ENCODE data around the gene GLO1. TPM values are rescaled to one million over a fixed set of nuclear protein-coding genes. Genes with fewer than 3 reads are reported as not detected.

The GLO1 gene
- total RNA-seq, 4 donors from 2014 or later, result 90.0 to 105 (median 96.7) TPM

- H3K27ac ChIP-seq, result no peak overlapping the region
- intact Hi-C loops (cut with DNase I), result no loop called here
- H3K4me1 ChIP-seq, result peaks cover 18 to 20% of the 10 kb centered on the region in 2 donors
- no peak for TF ChIP-seq POLR2A (IDR thresholded peaks at IDR 0.05)
- H3K9me3 ChIP-seq, result no peaks in the 10 kb centered on the region
- H3K36me3 ChIP-seq, result no peaks in the 10 kb centered on the region
- no peaks in the 10 kb centered on the region for H3K27me3 ChIP-seq
- no peak for DNase-seq
- no peak overlapping the region for H3K4me3 ChIP-seq (replicated peaks in 1 of 3)
- 56 to 67% methylated on average over 9 of the region's 9 CpGs for WGBS, 2 donors
These were observed 29.4 kb downstream of the GLO1 start for GRCh38 chr6:38673397-38674165.

- H3K4me3 ChIP-seq (replicated peaks in 1 of 3), result no peak overlapping the region
- WGBS, 2 donors, result 14% methylated on average over 2 of the region's 2 CpGs
- no peaks in the 10 kb centered on the region for H3K9me3 ChIP-seq
- intact Hi-C loops (cut with DNase I), result no loop called here
- no peaks in the 10 kb centered on the region for H3K36me3 ChIP-seq
- TF ChIP-seq CTCF (IDR thresholded peaks at IDR 0.05), result peak; percentile 46 to 78 (median 54)
- no peak for TF ChIP-seq POLR2A (IDR thresholded peaks at IDR 0.05)
- H3K27me3 ChIP-seq, result no peaks in the 10 kb centered on the region
- no peak overlapping the region for H3K27ac ChIP-seq
- peaks cover 11 to 12% of the 10 kb centered on the region in 2 donors for H3K4me1 ChIP-seq
- peak in 1 of 2 donors; percentile 18 for DNase-seq
These were observed 31.0 kb downstream of the GLO1 start for GRCh38 chr6:38671885-38672467.

GRCh38 chr6:38658418-38659167 is 44.4 kb downstream of the GLO1 start:
- Histone ChIP-seq H3K36me3 (no peaks in the 10 kb centered on the region), H3K4me1 (no peaks in the 10 kb centered on the region), H3K4me3 (replicated peaks in 1 of 3) (no peak overlapping the region), H3K9me3 (no peaks in the 10 kb centered on the region), H3K27me3 (no peaks in the 10 kb centered on the region), H3K27ac (no peak overlapping the region)
- 89 to 97% methylated on average over 3 of the region's 3 CpGs for WGBS, 2 donors
- TF ChIP-seq POLR2A (IDR thresholded peaks at IDR 0.05), result no peak
- TF ChIP-seq CTCF (IDR thresholded peaks at IDR 0.05), result no peak
- intact Hi-C loops (cut with DNase I), result no loop called here
- no peak for DNase-seq

GRCh38 chr6:38656896-38657295 is 46.0 kb downstream of the GLO1 start:
- Histone ChIP-seq H3K4me1 (no peaks in the 10 kb centered on the region), H3K27ac (no peak overlapping the region), H3K9me3 (no peaks in the 10 kb centered on the region), H3K36me3 (no peaks in the 10 kb centered on the region), H3K27me3 (no peaks in the 10 kb centered on the region), H3K4me3 (replicated peaks in 1 of 3) (no peak overlapping the region)
- intact Hi-C loops (cut with DNase I), result no loop called here
- no peak for DNase-seq
- WGBS, 2 donors, result 96 to 100% methylated on average over 1 of the region's 1 CpG
- TF ChIP-seq POLR2A (IDR thresholded peaks at IDR 0.05) (no peak), CTCF (IDR thresholded peaks at IDR 0.05) (no peak)

- no peak for DNase-seq
- intact Hi-C loops (cut with DNase I), result no loop called here
- no peak overlapping the region for H3K27ac ChIP-seq
- no peaks in the 10 kb centered on the region for H3K36me3 ChIP-seq
- WGBS, 2 donors, result 95 to 99% methylated on average over 2 of the region's 2 CpGs
- H3K4me1 ChIP-seq, result no peaks in the 10 kb centered on the region
- no peaks in the 10 kb centered on the region for H3K27me3 ChIP-seq
- no peak overlapping the region for H3K4me3 ChIP-seq (replicated peaks in 1 of 3)
- TF ChIP-seq POLR2A (IDR thresholded peaks at IDR 0.05), result no peak
- no peak for TF ChIP-seq CTCF (IDR thresholded peaks at IDR 0.05)
- no peaks in the 10 kb centered on the region for H3K9me3 ChIP-seq
These were observed 48.7 kb downstream of the GLO1 start for GRCh38 chr6:38654263-38654662.
